ENCODE measurements around the gene CDH12. TPM values are rescaled to one million over a fixed set of nuclear protein-coding genes. Genes with fewer than 3 reads are reported as not detected.
A peak's percentile ranks its signal among the peaks of the same experiment; 100 is the strongest.
"Not testable (repeated sequence)": the region's sequence is repeated elsewhere in the genome, so short reads cannot be mapped to it uniquely, and the experiment has no call there.

CDH12 gene
- total and polyA plus RNA-seq, 2 donors (not counting 3 experiments of a cell fraction or from before 2014, with no cell fraction given): 0.03 TPM; not detected in 1

DNA sequence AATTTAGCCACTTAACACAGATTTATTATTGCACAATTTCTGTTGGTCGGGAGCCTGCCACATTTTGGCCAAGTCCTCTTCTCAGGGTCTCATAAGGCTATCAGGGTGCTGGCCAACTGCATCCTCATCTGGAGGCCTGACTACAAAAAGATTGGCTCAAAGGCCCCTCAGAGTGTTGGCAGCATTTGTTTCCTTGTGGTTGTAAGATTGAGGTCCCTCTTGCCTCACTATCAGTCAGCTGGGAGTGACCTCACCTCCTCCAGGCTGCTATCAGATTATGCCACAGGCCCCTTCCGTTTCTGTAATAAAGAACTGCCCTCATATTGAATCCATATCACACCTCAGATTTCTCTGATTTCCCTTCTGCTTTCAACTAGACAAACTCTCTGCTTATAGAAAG lies 698.4 kb downstream of the CDH12 start:
- H3K4me1 ChIP-seq (ENCODE audit: control insufficient read depth, extremely low read depth, insufficient read depth, low read length); POLR2A ChIA-PET; BruUV-seq (replicated peaks); H2AFZ ChIP-seq (ENCODE audit: low read depth, low read length); H3K9me3 ChIP-seq (replicated peaks; ENCODE audit: control insufficient read depth, insufficient read depth, low read length); dilution Hi-C loops (cut with MboI; ENCODE audit: extremely low pct_ligation_motif_present, low sequenced_read_pairs); H3K36me3 ChIP-seq (ENCODE audit: control insufficient read depth in 2 of 2, extremely low read depth in 1 of 2, insufficient read depth in 2 of 2, low read length in 2 of 2); H3K27me3 ChIP-seq (ENCODE audit: control insufficient read depth in 2 of 2, insufficient read depth in 2 of 2, low read length in 2 of 2); H3K4me2 ChIP-seq (ENCODE audit: insufficient read depth, low read length); H3K79me2 ChIP-seq (ENCODE audit: control insufficient read depth, insufficient read depth, low read length); H3K4me3 ChIP-seq (replicated peaks in 1 of 3; ENCODE audit: insufficient read depth in 1 of 3, low read depth in 1 of 3, low read length in 3 of 3); H3K27ac ChIP-seq (ENCODE audit: insufficient read depth, low read depth, low read length); CTCF ChIA-PET; DNase-seq (ENCODE audit: low read depth, low spot score); intact Hi-C loops (cut with micrococcal nuclease); H3K9ac ChIP-seq (replicated peaks; ENCODE audit: extremely low read depth, insufficient read depth, low read length); H4K20me1 ChIP-seq (replicated peaks; ENCODE audit: control insufficient read depth, extremely low read depth, insufficient read depth, low read length); H3K9me1 ChIP-seq (replicated peaks; ENCODE audit: control insufficient read depth, extremely low read depth, insufficient read depth, low read length); FAIRE-seq: not testable (repeated sequence)
- TF ChIP-seq GATA2 (IDR thresholded peaks at IDR 0.05; ENCODE audit: insufficient read depth, insufficient read length, low read depth, low read length): peak; percentile 51

GRCh38 chr5:22151801-22152200 lies 701.3 kb downstream of the CDH12 start:
- BruUV-seq (replicated peaks); CTCF ChIA-PET; H3K9ac ChIP-seq (replicated peaks; ENCODE audit: extremely low read depth, insufficient read depth, low read length); intact Hi-C loops (cut with micrococcal nuclease); dilution Hi-C loops (cut with MboI; ENCODE audit: extremely low pct_ligation_motif_present, low sequenced_read_pairs); FAIRE-seq; H2AFZ ChIP-seq (ENCODE audit: low read depth, low read length); H3K9me1 ChIP-seq (replicated peaks; ENCODE audit: control insufficient read depth, extremely low read depth, insufficient read depth, low read length); H3K36me3 ChIP-seq (ENCODE audit: control insufficient read depth in 2 of 2, extremely low read depth in 1 of 2, insufficient read depth in 2 of 2, low read length in 2 of 2); DNase-seq (ENCODE audit: low read depth, low spot score); H3K4me3 ChIP-seq (replicated peaks in 1 of 3; ENCODE audit: insufficient read depth in 1 of 3, low read depth in 1 of 3, low read length in 3 of 3); H3K79me2 ChIP-seq (ENCODE audit: control insufficient read depth, insufficient read depth, low read length); H4K20me1 ChIP-seq (replicated peaks; ENCODE audit: control insufficient read depth, extremely low read depth, insufficient read depth, low read length); H3K27ac ChIP-seq (ENCODE audit: insufficient read depth, low read depth, low read length); H3K27me3 ChIP-seq (ENCODE audit: control insufficient read depth in 2 of 2, insufficient read depth in 2 of 2, low read length in 2 of 2); H3K4me1 ChIP-seq (ENCODE audit: control insufficient read depth, extremely low read depth, insufficient read depth, low read length); H3K9me3 ChIP-seq (replicated peaks; ENCODE audit: control insufficient read depth, insufficient read depth, low read length); POLR2A ChIA-PET; H3K4me2 ChIP-seq (ENCODE audit: insufficient read depth, low read length): not testable (repeated sequence)

GRCh38 chr5:22140418-22140817 lies 712.7 kb downstream of the CDH12 start:
- dilution Hi-C loops (cut with MboI; ENCODE audit: extremely low pct_ligation_motif_present, low sequenced_read_pairs); H3K79me2 ChIP-seq (ENCODE audit: control insufficient read depth, insufficient read depth, low read length); intact Hi-C loops (cut with micrococcal nuclease); H3K4me2 ChIP-seq (ENCODE audit: insufficient read depth, low read length); H3K9me3 ChIP-seq (replicated peaks; ENCODE audit: control insufficient read depth, insufficient read depth, low read length); H3K4me3 ChIP-seq (replicated peaks in 1 of 3; ENCODE audit: insufficient read depth in 1 of 3, low read depth in 1 of 3, low read length in 3 of 3); POLR2A ChIA-PET; H2AFZ ChIP-seq (ENCODE audit: low read depth, low read length); H3K36me3 ChIP-seq (ENCODE audit: control insufficient read depth in 2 of 2, extremely low read depth in 1 of 2, insufficient read depth in 2 of 2, low read length in 2 of 2); BruUV-seq (replicated peaks); H4K20me1 ChIP-seq (replicated peaks; ENCODE audit: control insufficient read depth, extremely low read depth, insufficient read depth, low read length); CTCF ChIA-PET; H3K9ac ChIP-seq (replicated peaks; ENCODE audit: extremely low read depth, insufficient read depth, low read length); H3K27ac ChIP-seq (ENCODE audit: insufficient read depth, low read depth, low read length); H3K9me1 ChIP-seq (replicated peaks; ENCODE audit: control insufficient read depth, extremely low read depth, insufficient read depth, low read length); FAIRE-seq; H3K27me3 ChIP-seq (ENCODE audit: control insufficient read depth in 2 of 2, insufficient read depth in 2 of 2, low read length in 2 of 2); H3K4me1 ChIP-seq (ENCODE audit: control insufficient read depth, extremely low read depth, insufficient read depth, low read length): not testable (repeated sequence)
- peak; percentile 67 for DNase-seq (ENCODE audit: low read depth, low spot score)

DNA sequence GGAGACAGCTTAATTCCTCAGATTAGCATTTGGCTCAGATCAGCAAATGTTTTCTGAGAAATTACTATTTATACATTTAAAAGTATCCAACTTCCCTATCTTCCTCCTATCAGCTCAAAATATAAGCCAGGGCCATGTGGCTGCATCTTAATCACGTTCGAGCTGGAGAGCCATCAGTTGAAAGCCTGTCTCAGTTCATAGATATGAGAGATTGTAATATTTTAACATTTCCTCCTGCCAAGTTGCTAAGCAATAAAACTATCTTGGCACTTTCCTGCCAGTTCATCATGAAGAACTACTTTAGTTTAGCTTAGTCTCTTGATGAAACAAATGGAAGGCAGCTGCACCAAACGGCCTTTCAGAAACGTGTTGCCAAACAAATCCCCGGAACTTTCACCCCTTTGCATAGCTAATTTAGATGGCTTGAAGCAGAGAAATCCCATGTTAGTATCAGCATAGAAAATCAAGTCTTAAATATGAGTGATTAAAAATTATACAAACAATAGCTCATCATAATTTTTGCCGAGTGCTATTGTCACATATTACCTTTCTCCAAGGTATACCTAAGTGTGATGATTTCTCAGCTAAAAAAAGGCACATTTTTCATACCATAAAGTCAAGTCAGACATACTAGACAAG lies 713.4 kb downstream of the CDH12 start:
- DNase-seq (ENCODE audit: low read depth, low spot score): peak; percentile 9
- dilution Hi-C loops (cut with MboI; ENCODE audit: extremely low pct_ligation_motif_present, low sequenced_read_pairs); CTCF ChIA-PET; POLR2A ChIA-PET; H2AFZ ChIP-seq (ENCODE audit: low read depth, low read length); H3K9me3 ChIP-seq (replicated peaks; ENCODE audit: control insufficient read depth, insufficient read depth, low read length); BruUV-seq (replicated peaks); H4K20me1 ChIP-seq (replicated peaks; ENCODE audit: control insufficient read depth, extremely low read depth, insufficient read depth, low read length); H3K79me2 ChIP-seq (ENCODE audit: control insufficient read depth, insufficient read depth, low read length); H3K36me3 ChIP-seq (ENCODE audit: control insufficient read depth in 2 of 2, extremely low read depth in 1 of 2, insufficient read depth in 2 of 2, low read length in 2 of 2); H3K4me1 ChIP-seq (ENCODE audit: control insufficient read depth, extremely low read depth, insufficient read depth, low read length); H3K4me2 ChIP-seq (ENCODE audit: insufficient read depth, low read length); H3K4me3 ChIP-seq (replicated peaks in 1 of 3; ENCODE audit: insufficient read depth in 1 of 3, low read depth in 1 of 3, low read length in 3 of 3); intact Hi-C loops (cut with micrococcal nuclease); H3K27me3 ChIP-seq (ENCODE audit: control insufficient read depth in 2 of 2, insufficient read depth in 2 of 2, low read length in 2 of 2); H3K9me1 ChIP-seq (replicated peaks; ENCODE audit: control insufficient read depth, extremely low read depth, insufficient read depth, low read length); FAIRE-seq; H3K9ac ChIP-seq (replicated peaks; ENCODE audit: extremely low read depth, insufficient read depth, low read length); H3K27ac ChIP-seq (ENCODE audit: insufficient read depth, low read depth, low read length): not testable (repeated sequence)

Measured in endothelial cell of umbilical vein (primary cell).